Calu3 (cell line): ENCODE measurements around the gene PDIA5. TPM values are rescaled to one million over a fixed set of nuclear protein-coding genes. Genes with fewer than 3 reads are reported as not detected.

Experiments used
- BruUV-seq: library from RNA; stranded (reverse); fragments of 400-500 nt; replicated peaks from 2 replicates; lab custom pipeline; 2021; lab: Mats Ljungman, UMichigan
- CTCF ChIA-PET: fragments of 300-600 bp; sonication (Branson Sonifier 250); formaldehyde crosslinking; loops from one replicate; lab custom pipeline; 2022; ENCODE audit warnings: antibody characterized with exemption; lab: Charles Lee
- DNase-seq: peaks from one replicate; pipeline ENCODE4 v3.0.0; 2022
- H3K27ac Mint-ChIP-seq: one replicate; pipeline ENCODE4 v1.8.0; 2022; ENCODE audit warnings: mixed read lengths; ENCODE audit not compliant: unreplicated experiment
- H3K27me3 Mint-ChIP-seq: one replicate; pipeline ENCODE4 v1.8.0; 2022; ENCODE audit warnings: mixed read lengths; ENCODE audit not compliant: unreplicated experiment
- H3K36me3 Mint-ChIP-seq: one replicate; pipeline ENCODE4 v1.8.0; 2022; ENCODE audit warnings: mild to moderate bottlenecking, moderate library complexity, mixed read lengths; ENCODE audit not compliant: insufficient read depth, unreplicated experiment
- H3K4me1 Mint-ChIP-seq: one replicate; pipeline ENCODE4 v1.8.0; 2022; ENCODE audit warnings: mild to moderate bottlenecking, low read depth, mixed read lengths; ENCODE audit not compliant: unreplicated experiment
- H3K4me3 Mint-ChIP-seq: one replicate; pipeline ENCODE4 v1.8.0; 2022; ENCODE audit warnings: mild to moderate bottlenecking, low read depth, moderate library complexity, mixed read lengths; ENCODE audit not compliant: unreplicated experiment
- H3K9me3 Mint-ChIP-seq: one replicate; pipeline ENCODE4 v1.8.0; 2022; ENCODE audit warnings: low read depth, mixed read lengths; ENCODE audit not compliant: unreplicated experiment
- CTCF ChIP-seq: fragments of 200-600 bp; IDR thresholded peaks from one replicate; pipeline ENCODE4 v1.8.0; 2022; ENCODE audit warnings: antibody characterized with exemption; ENCODE audit not compliant: unreplicated experiment
- intact Hi-C: fragments of 100-400 bp; cut with micrococcal nuclease; formaldehyde crosslinking; loops from one replicate; pipeline ENCODE4 v1.10.0; 2022; ENCODE audit not compliant: unreplicated experiment
- total RNA-seq: library from RNA; stranded (reverse); gene quantifications from 2 replicates; pipeline ENCODE4 v1.2.3, GENCODE V29; 2022

PDIA5 gene
- total RNA-seq, 1 experiment from 2014 or later, result 31.6 TPM

GRCh38 chr3:123120573-123120972 is 53.7 kb downstream of the PDIA5 start:
- DNase-seq, result no peak
- Mint-ChIP-seq H3K4me3 (no peak overlapping the region), H3K27ac (no peak overlapping the region), H3K9me3 (no peaks in the 10 kb centered on the region), H3K36me3 (peaks cover 14% of the 10 kb centered on the region), H3K4me1 (no peaks in the 10 kb centered on the region), H3K27me3 (no peaks in the 10 kb centered on the region)
- BruUV-seq, result no TSS peak
- CTCF ChIA-PET, result no interaction called here
- intact Hi-C loops, result no loop called here
- TF ChIP-seq CTCF, result no peak

GRCh38 chr3:123122057-123122456 is 55.2 kb downstream of the PDIA5 start:
- Mint-ChIP-seq H3K9me3 (no peaks in the 10 kb centered on the region), H3K27me3 (no peaks in the 10 kb centered on the region), H3K36me3 (peaks cover 14% of the 10 kb centered on the region), H3K4me1 (no peaks in the 10 kb centered on the region), H3K4me3 (no peak overlapping the region), H3K27ac (no peak overlapping the region)
- no peak for DNase-seq
- no peak for TF ChIP-seq CTCF
- no TSS peak for BruUV-seq
- intact Hi-C loops, result no loop called here
- CTCF ChIA-PET, result no interaction called here

GRCh38 chr3:123122525-123123315 is 55.9 kb downstream of the PDIA5 start:
- H3K4me1 Mint-ChIP-seq, result no peaks in the 10 kb centered on the region
- BruUV-seq, result no TSS peak
- no peak overlapping the region for H3K4me3 Mint-ChIP-seq
- DNase-seq, result no peak
- no peaks in the 10 kb centered on the region for H3K9me3 Mint-ChIP-seq
- H3K36me3 Mint-ChIP-seq, result peaks cover 8% of the 10 kb centered on the region
- peak overlapping the region; percentile 57 for H3K27ac Mint-ChIP-seq
- no peaks in the 10 kb centered on the region for H3K27me3 Mint-ChIP-seq
- no peak for TF ChIP-seq CTCF
- CTCF ChIA-PET, result no interaction called here
- intact Hi-C loops, result no loop called here

GRCh38 chr3:123123716-123124616 is 57.1 kb downstream of the PDIA5 start:
- Mint-ChIP-seq H3K27me3 (no peaks in the 10 kb centered on the region), H3K4me1 (no peaks in the 10 kb centered on the region), H3K9me3 (no peaks in the 10 kb centered on the region), H3K36me3 (peaks cover 6% of the 10 kb centered on the region), H3K27ac (no peak overlapping the region), H3K4me3 (no peak overlapping the region)
- BruUV-seq, result no TSS peak
- TF ChIP-seq CTCF, result no peak
- intact Hi-C loops, result no loop called here
- CTCF ChIA-PET, result no interaction called here
- no peak for DNase-seq
